HG02840 (cell line): ENCODE measurements around the gene EP400.
A peak's percentile ranks its signal among the peaks of the same experiment; 100 is the strongest.
"Not testable (repeated sequence)": the region's sequence is repeated elsewhere in the genome, so short reads cannot be mapped to it uniquely, and the experiment has no call there.

ENCODE experiments used
- ATAC-seq: cut with Tn5 transposase; IDR thresholded peaks from one replicate; pipeline ENCODE4 v1.9.1; 2021; ENCODE audit warnings: mild to moderate bottlenecking, moderate library complexity, moderate number of reproducible peaks; ENCODE audit not compliant: unreplicated experiment, low FRiP score

Gene EP400

GRCh38 chr12:132077322-132078100 is 127.8 kb downstream of the EP400 start:
- no peak for ATAC-seq

DNA sequence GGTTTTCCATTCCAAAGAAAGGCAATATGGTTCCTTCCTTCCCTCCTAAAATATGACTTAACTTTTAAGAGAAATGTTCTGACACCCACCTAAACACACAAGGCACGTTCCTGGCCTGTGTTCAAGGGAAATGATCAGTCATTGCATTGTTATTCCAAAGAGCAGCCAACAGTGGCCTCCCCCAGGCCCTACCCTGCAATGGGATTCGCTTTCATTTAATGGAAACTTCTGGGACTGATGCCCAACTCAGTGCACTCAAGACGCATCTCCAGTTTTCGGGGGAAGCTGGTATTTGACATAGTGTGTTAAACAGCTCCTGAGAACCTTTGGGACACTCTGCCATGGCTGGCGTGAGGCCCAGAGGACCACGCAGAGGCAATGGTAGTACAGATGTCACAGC is 128.4 kb downstream of the EP400 start:
- no peak for ATAC-seq

DNA sequence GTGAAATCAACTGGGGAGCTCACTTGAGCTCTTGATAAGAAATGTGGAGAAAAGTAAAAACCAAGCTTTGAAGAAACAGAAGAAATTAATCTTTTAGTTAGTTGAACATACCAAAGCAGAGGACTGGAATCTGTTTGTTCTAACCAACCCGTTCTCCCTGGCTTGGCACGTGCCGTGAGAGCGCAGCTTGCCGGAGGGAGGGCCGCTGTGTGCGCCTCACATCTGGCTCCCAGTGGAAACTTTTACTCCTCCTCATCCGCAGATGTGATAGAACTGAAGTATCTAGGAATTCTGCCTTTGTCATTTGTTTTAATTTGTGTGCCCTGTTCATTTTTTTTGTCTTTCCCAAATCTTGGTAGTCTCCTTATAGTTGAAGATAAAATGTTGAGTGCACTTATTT is 129.5 kb downstream of the EP400 start:
- no peak for ATAC-seq

- ATAC-seq = no peak
Observed at GRCh38 chr12:132079695-132080094, 130.0 kb downstream of the EP400 start.

GRCh38 chr12:132080515-132080914 is 130.8 kb downstream of the EP400 start:
- not testable (repeated sequence) for ATAC-seq

GRCh38 chr12:132081423-132081822 is 131.7 kb downstream of the EP400 start:
- no peak for ATAC-seq

DNA sequence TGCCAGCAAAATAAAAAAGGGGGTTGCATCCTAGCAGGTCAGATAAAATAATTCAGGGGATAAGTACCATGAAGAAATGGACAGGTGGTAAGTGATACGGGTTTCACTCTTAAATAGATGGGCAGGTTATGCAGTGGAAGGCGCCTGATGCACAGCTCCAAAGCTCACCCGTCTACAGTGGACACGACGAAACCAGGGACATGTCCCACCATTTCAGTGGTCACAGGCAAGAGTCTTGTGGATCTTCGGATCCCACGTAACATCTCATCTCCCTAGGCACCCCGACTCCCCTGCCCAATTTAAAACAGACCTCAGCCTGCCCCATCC is 133.8 kb downstream of the EP400 start:
- no peak for ATAC-seq

DNA sequence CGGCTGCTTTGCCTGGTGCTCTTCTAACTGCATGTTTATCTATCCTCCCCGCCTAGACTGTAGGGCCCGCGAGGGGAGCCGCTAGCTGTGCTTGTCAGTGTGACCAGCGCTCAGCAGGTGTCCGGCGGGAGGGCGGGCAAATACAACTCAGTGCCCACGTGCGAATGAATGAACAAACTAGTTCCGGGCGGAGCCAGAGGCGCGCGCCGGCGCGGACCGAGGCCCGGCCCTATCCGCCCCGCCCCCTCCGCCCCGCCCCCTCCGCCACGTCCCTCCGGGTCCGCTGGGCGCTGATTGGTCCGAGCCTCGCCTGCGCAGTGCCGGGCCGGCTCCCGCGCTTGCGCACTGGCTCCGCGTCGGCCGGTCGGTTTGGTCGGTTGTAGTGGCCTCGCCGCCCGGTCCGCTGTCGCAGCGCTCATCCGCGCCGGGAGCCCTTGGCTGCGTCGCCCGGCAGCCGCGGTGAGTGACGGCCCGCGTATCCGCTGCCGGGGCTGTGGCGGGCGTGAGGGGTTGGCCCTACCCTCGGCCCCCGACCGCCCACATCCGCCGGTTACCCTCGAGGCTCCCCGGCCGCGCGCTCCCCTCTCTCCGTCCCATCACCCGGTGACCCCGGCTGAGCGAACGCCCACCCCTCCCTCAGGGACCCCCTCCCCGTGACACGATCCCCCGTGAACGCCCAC is 134.3 kb downstream of the EP400 start:
- peak; percentile 88 for ATAC-seq

DNA sequence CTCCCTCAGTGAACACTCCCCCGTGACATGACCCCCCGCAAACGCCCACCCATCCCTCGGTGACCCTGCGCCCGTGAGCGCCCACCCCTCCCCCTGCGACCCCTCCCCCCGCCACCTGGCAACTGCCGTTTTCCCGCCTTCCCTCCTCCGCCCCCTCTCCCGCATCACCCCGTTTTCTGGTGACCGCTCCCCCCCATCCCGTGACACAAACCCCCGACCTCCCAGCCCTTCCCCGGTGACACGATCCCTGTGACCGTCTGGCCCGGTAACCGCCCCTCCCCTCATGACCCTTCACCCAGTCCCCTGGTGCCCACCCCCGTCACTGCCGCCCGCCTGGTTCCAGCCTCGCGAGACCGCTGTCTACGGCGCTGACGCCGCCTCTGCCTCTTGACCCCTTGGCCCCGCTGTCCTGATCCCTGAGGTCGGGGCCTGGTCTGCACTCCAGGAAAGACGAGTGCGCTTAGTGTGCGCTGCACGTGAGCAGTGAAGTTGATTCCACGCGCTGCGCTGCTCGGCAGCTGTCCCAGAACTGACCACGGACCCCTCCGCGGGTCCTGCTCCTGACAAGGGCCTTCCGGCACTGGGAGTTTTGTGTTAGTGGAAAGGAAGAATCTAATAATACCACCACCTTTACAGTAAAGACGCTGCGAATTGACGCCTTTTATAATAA is 135.0 kb downstream of the EP400 start:
- no peak for ATAC-seq

DNA sequence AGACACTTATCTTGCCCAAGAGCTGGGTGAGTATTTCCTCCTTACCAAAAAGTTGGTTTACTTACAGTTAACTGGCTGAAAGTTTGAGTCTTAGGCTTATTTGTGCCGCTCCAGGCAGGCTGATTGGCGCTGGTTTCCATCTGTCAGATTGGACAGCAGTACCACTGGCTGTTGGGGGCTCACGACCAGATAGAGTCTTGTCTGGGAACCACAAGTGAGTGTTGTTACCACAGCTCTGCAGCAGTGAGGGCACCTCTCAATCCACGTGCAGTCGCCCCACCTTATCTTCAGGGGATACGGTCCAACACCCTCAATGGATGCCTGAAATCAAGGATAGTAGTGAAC is 135.5 kb downstream of the EP400 start:
- ATAC-seq = no peak

GRCh38 chr12:132089407-132089910 is 139.7 kb downstream of the EP400 start:
- no peak for ATAC-seq

DNA sequence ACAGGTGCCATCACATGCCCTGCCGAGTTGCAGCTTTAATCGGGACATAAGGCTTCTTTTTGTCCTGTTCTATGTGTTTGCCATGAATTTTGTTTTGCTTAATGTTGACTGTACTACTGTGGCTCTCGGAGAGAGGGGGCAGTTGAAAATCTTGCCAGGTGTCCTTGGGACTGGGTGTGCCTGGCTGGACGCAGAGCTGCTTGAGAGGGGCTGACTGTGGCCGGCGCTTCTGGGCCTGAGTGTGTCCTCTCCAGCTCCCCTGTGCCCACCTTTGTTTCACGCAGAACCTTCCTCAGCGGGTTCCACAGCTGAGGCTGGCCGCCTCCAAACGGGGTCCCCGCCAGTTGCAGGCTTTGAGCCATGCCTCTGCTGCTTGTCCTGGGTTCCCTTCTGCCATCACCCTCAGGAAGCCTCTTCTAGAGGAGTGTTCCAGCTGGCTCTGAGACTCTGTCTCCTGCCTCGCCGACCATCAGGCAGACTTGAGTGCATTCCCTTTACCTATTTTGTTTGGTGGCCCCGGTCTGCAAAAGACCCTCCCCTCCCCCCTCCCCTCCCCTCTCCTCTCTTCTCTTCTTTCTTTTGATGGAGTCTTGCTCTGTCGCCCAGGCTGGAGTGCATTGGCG is 144.6 kb downstream of the EP400 start:
- no peak for ATAC-seq

- ATAC-seq = no peak
Observed at GRCh38 chr12:132095520-132096409, 146.0 kb downstream of the EP400 start.

- ATAC-seq = no peak
Observed at GRCh38 chr12:132099739-132100138, 150.0 kb downstream of the EP400 start.

GRCh38 chr12:132100306-132101065 is 150.7 kb downstream of the EP400 start:
- no peak for ATAC-seq

GRCh38 chr12:132102297-132102696 is 152.6 kb downstream of the EP400 start:
- no peak for ATAC-seq

DNA sequence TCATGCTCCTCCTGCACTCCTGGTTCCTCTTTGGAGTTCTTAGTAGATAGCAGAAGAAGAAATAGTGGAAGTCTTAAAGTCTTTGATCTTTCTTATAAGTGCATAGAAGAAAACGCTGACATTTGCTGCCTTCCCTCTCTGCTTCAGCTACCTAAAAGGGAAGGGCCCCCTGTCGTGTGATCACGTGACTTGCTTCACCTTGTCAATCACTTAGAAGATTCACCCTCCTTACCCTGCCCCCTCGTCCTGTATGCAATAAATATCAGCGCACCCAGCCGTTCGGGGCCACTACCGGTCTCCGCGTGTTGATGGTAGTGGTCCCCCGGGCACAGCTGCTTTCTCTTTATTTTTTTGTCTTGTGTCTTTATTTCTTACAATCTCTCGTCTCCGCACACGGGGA is 153.3 kb downstream of the EP400 start:
- ATAC-seq = not testable (repeated sequence)

DNA sequence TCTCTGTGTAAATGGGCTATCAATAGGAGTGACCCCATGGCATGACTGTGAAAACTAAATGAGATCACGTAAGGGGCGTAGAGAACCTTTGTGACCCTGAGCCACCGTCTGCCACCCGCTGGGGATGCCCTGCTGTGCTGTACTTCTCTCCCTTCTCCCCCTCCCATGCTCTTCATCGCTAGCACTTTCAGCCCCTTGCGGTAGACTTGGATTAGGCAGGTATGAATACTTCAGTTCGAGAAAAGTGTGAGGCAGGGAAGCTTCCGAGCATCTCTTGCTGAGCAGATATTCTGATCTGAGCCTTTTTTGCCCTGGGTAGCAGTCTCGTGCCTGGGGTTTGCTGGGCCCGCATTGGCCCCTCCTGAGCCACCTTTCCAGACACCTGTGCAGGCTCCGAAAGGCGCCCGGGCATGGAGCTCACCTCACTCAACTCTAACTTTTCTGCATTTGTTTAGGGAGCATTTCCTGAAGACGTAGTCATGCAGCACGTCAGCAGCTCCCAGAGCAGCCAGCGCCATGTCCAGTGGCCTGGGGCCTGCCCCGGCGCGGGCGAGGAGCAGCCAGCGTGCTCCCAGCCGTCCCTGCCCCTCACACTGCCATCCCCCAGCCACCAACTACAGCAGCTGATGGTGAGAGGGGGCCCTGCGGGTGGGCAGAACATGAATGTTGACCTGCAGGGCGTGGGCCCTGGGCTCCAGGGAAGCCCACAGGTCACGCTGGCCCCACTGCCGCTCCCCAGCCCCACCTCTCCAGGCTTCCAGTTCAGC is 154.0 kb downstream of the EP400 start:
- ATAC-seq = no peak

GRCh38 chr12:132105467-132105866 is 155.7 kb downstream of the EP400 start:
- ATAC-seq = no peak
